ENCODE data around the gene IL1F10. TPM values are rescaled to one million over a fixed set of nuclear protein-coding genes. Genes with fewer than 3 reads are reported as not detected.

The IL1F10 gene
- total RNA-seq, 1 donor from 2014 or later = not detected

GRCh38 chr2:113111121-113111520 is 43.4 kb downstream of the IL1F10 start:
- H2AFZ ChIP-seq (replicated peaks) = no peak overlapping the region
- Mint-ChIP-seq H3K4me3 (no peak overlapping the region), H3K27ac (no peak overlapping the region), H3K36me3 (no peaks in the 10 kb centered on the region), H3K27me3 (ENCODE audit: insufficient read depth, low read depth) (peaks cover 2% of the 10 kb centered on the region), H3K4me1 (no peaks in the 10 kb centered on the region), H3K9me3 (no peaks in the 10 kb centered on the region)
- H3K9me3 ChIP-seq (ENCODE audit: low read depth) = no peaks in the 10 kb centered on the region
- H3K36me3 ChIP-seq = no peaks in the 10 kb centered on the region
- no peak overlapping the region for H3K9ac ChIP-seq
- H3K4me2 ChIP-seq = no peak overlapping the region
- no peak overlapping the region for H3K27ac ChIP-seq
- no peaks in the 10 kb centered on the region for H3K4me1 ChIP-seq
- no peaks in the 10 kb centered on the region for H3K27me3 ChIP-seq
- H3F3A ChIP-seq (ENCODE audit: low read depth) = no peaks in the 10 kb centered on the region
- no peaks in the 10 kb centered on the region for H3K79me2 ChIP-seq (ENCODE audit: low read depth)
- no peak overlapping the region for H3K4me3 ChIP-seq
- TF ChIP-seq EZH2phosphoT487 (IDR thresholded peaks at IDR 0.05) = no peak
- TF ChIP-seq EZH2 (IDR thresholded peaks at IDR 0.05) = no peak
- no peak for TF ChIP-seq CTCF (IDR thresholded peaks at IDR 0.05)
- H4K20me1 ChIP-seq (ENCODE audit: low read depth) = no peaks in the 10 kb centered on the region
- no peak for DNase-seq (ENCODE audit: low spot score)

- no peak for DNase-seq (ENCODE audit: low spot score)
- Histone ChIP-seq H3F3A (ENCODE audit: low read depth) (no peaks in the 10 kb centered on the region), H3K9ac (no peak overlapping the region), H3K4me3 (no peak overlapping the region), H3K27me3 (no peaks in the 10 kb centered on the region), H3K27ac (no peak overlapping the region), H3K4me2 (no peak overlapping the region), H3K36me3 (no peaks in the 10 kb centered on the region), H3K4me1 (no peaks in the 10 kb centered on the region), H3K9me3 (ENCODE audit: low read depth) (no peaks in the 10 kb centered on the region), H4K20me1 (ENCODE audit: low read depth) (no peaks in the 10 kb centered on the region), H3K79me2 (ENCODE audit: low read depth) (no peaks in the 10 kb centered on the region), H2AFZ (replicated peaks) (no peak overlapping the region)
- Mint-ChIP-seq H3K27ac (no peak overlapping the region), H3K36me3 (no peaks in the 10 kb centered on the region), H3K4me1 (no peaks in the 10 kb centered on the region), H3K4me3 (no peak overlapping the region), H3K27me3 (ENCODE audit: insufficient read depth, low read depth) (peaks cover 2% of the 10 kb centered on the region), H3K9me3 (no peaks in the 10 kb centered on the region)
- TF ChIP-seq CTCF (IDR thresholded peaks at IDR 0.05) (no peak), EZH2phosphoT487 (IDR thresholded peaks at IDR 0.05) (no peak), EZH2 (IDR thresholded peaks at IDR 0.05) (no peak)
These were observed 44.1 kb downstream of the IL1F10 start for GRCh38 chr2:113111823-113112287.

- no peaks in the 10 kb centered on the region for H3K4me1 Mint-ChIP-seq
- Histone ChIP-seq H3K27ac (no peak overlapping the region), H3K4me1 (no peaks in the 10 kb centered on the region), H3K9ac (no peak overlapping the region), H3K79me2 (ENCODE audit: low read depth) (no peaks in the 10 kb centered on the region), H3F3A (ENCODE audit: low read depth) (no peaks in the 10 kb centered on the region), H3K4me3 (no peak overlapping the region), H3K9me3 (ENCODE audit: low read depth) (no peaks in the 10 kb centered on the region), H3K4me2 (no peak overlapping the region), H2AFZ (replicated peaks) (no peak overlapping the region), H3K36me3 (no peaks in the 10 kb centered on the region), H3K27me3 (no peaks in the 10 kb centered on the region), H4K20me1 (ENCODE audit: low read depth) (no peaks in the 10 kb centered on the region)
- no peak for DNase-seq (ENCODE audit: low spot score)
- no peaks in the 10 kb centered on the region for H3K36me3 Mint-ChIP-seq
- no peak for TF ChIP-seq CTCF (IDR thresholded peaks at IDR 0.05)
- no peak for TF ChIP-seq EZH2 (IDR thresholded peaks at IDR 0.05)
- TF ChIP-seq EZH2phosphoT487 (IDR thresholded peaks at IDR 0.05) = no peak
- no peaks in the 10 kb centered on the region for H3K27me3 Mint-ChIP-seq (ENCODE audit: insufficient read depth, low read depth)
- H3K4me3 Mint-ChIP-seq = no peak overlapping the region
- no peak overlapping the region for H3K27ac Mint-ChIP-seq
- H3K9me3 Mint-ChIP-seq = no peaks in the 10 kb centered on the region
These were observed 44.7 kb downstream of the IL1F10 start for GRCh38 chr2:113112441-113112840.
